ENCODE data around the gene DDIT3.

- no peak for TF ChIP-seq CTCF (IDR thresholded peaks at IDR 0.05)
- no peak for TF ChIP-seq ZFX (IDR thresholded peaks at IDR 0.05; ENCODE audit: borderline replicate concordance)
These were observed 43.0 kb upstream of the DDIT3 start for GRCh38 chr12:57563358-57563757.

All from 22Rv1 (cell line).